GM15510 (cell line): ENCODE measurements around the gene KLF6.

Experiments used
- POLR2A ChIP-seq: IDR thresholded peaks from 3 replicates; pipeline ENCODE4 v1.6.1; 2011; ENCODE audit warnings: borderline replicate concordance; ENCODE audit not compliant: insufficient read length; ENCODE audit errors: extremely low read depth

The KLF6 gene

GRCh38 chr10:3747248-3747960, 37.6 kb downstream of the KLF6 start:
- TF ChIP-seq POLR2A = no peak

GRCh38 chr10:3746634-3747033, 38.4 kb downstream of the KLF6 start:
- TF ChIP-seq POLR2A = no peak

- TF ChIP-seq POLR2A = no peak
Observed at GRCh38 chr10:3745521-3745920, 39.5 kb downstream of the KLF6 start.

GRCh38 chr10:3741688-3742461, 43.1 kb downstream of the KLF6 start:
- TF ChIP-seq POLR2A = no peak

GRCh38 chr10:3740157-3740871, 44.7 kb downstream of the KLF6 start:
- TF ChIP-seq POLR2A = no peak

GRCh38 chr10:3738855-3739350, 46.1 kb downstream of the KLF6 start:
- TF ChIP-seq POLR2A = no peak

GRCh38 chr10:3737864-3738263, 47.1 kb downstream of the KLF6 start:
- no peak for TF ChIP-seq POLR2A

- no peak for TF ChIP-seq POLR2A
Observed at GRCh38 chr10:3735175-3735574, 49.8 kb downstream of the KLF6 start.

GRCh38 chr10:3734111-3734510, 50.9 kb downstream of the KLF6 start:
- no peak for TF ChIP-seq POLR2A

GRCh38 chr10:3729397-3729976, 55.5 kb downstream of the KLF6 start:
- TF ChIP-seq POLR2A = no peak

- no peak for TF ChIP-seq POLR2A
Observed at GRCh38 chr10:3728563-3728962, 56.4 kb downstream of the KLF6 start.

- no peak for TF ChIP-seq POLR2A
Observed at GRCh38 chr10:3727268-3727667, 57.7 kb downstream of the KLF6 start.
